ENCODE results near the gene HDAC6.

Gene HDAC6

GRCh38 chrX:48789366-48790220, 12.3 kb upstream of the HDAC6 start:
- H3K27ac ChIP-seq, result no peak overlapping the region
- no peak for DNase-seq (ENCODE audit: low spot score)
- no peak overlapping the region for H3K4me3 ChIP-seq
- no peak for TF ChIP-seq CTCF (IDR thresholded peaks at IDR 0.05)

DNA sequence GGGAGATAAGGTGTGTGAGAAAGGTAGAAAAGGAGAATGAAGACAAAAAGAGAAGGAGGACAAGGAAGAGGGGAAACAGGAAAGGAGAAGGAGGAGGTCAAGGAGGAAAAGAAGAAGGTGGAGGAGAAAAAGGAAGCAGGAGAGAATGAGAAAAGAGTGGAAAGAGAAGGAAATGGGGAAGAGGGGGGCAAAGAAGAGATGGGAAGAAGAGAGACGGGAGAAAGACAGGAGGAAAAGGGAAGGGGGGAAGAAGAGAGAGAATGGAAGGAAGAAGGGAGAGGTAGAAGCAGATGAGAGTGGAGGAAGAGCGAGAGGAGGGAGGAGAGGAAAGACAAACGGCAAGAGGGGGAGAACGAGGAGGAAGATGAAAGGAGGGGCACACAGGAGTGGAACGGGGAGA, 11.4 kb upstream of the HDAC6 start:
- no peak for TF ChIP-seq CTCF (IDR thresholded peaks at IDR 0.05)
- H3K4me3 ChIP-seq, result no peak overlapping the region
- H3K27ac ChIP-seq, result no peak overlapping the region
- DNase-seq (ENCODE audit: low spot score), result no peak

- no peak for TF ChIP-seq CTCF (IDR thresholded peaks at IDR 0.05)
Observed at GRCh38 chrX:48791063-48791820, 10.6 kb upstream of the HDAC6 start.

GRCh38 chrX:48792219-48792618, 9.6 kb upstream of the HDAC6 start:
- DNase-seq (ENCODE audit: low spot score), result no peak
- Histone ChIP-seq H3K4me3 (no peak overlapping the region), H3K27ac (no peak overlapping the region)
- no peak for TF ChIP-seq CTCF (IDR thresholded peaks at IDR 0.05)

More at GRCh38 chrX:48791063-48791820, 10.6 kb upstream of the HDAC6 start:
- Histone ChIP-seq H3K4me3 (no peak overlapping the region), H3K27ac (no peak overlapping the region)
- no peak for DNase-seq (ENCODE audit: low spot score)

GRCh38 chrX:48793935-48794334, 7.9 kb upstream of the HDAC6 start:
- no peak overlapping the region for H3K4me3 ChIP-seq
- no peak for TF ChIP-seq CTCF (IDR thresholded peaks at IDR 0.05)
- DNase-seq (ENCODE audit: low spot score), result no peak
- no peak overlapping the region for H3K27ac ChIP-seq

DNA sequence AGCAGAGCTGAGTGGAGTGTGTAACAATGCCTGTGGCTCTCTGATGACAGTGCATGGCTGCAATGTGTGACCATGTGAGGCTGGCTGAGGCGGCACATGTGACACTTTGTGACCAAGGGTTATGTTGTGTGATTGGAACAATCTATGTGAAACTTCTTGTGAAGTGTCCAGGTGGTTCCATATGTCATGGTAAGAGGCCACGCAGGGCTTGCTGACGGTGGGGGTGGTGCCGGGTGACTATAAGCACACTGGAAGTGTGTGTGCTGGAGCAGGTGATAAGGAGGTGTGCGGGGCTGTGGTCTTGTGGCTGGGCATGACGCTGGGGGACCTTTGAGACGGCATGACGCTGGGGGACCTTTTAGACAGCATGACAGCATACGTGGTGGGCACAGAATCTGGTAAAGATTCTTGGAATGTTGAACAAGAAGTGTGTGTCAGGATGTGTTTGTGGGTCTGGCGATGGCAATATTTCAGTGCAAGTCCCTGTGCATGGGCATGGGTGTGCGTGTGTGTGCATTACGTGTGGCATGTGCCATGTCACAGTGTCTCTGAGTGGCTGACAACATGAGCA, 7.4 kb upstream of the HDAC6 start:
- TF ChIP-seq CTCF (IDR thresholded peaks at IDR 0.05), result no peak
- no peak for DNase-seq (ENCODE audit: low spot score)
- H3K27ac ChIP-seq, result no peak overlapping the region

More for the DNA sequence above, 7.4 kb upstream of the HDAC6 start:
- no peak overlapping the region for H3K4me3 ChIP-seq

All from coronary artery (tissue), 2 donors.